Measurements from ENCODE around the gene IL25. TPM values are rescaled to one million over a fixed set of nuclear protein-coding genes. Genes with fewer than 3 reads are reported as not detected.

The IL25 gene
- total RNA-seq, 6 donors from 2014 or later = not detected

DNA sequence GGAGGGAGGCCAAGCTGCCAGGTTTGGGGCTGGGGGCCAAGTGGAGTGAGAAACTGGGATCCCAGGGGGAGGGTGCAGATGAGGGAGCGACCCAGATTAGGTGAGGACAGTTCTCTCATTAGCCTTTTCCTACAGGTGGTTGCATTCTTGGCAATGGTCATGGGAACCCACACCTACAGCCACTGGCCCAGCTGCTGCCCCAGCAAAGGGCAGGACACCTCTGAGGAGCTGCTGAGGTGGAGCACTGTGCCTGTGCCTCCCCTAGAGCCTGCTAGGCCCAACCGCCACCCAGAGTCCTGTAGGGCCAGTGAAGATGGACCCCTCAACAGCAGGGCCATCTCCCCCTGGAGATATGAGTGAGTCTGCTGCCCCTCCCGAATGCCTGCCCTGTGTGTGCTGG is 432 bp downstream of the IL25 start:
- no peak for ATAC-seq (ENCODE audit: low FRiP score in 2 of 2)
- Histone ChIP-seq H3K4me1 (no peaks in the 10 kb centered on the region), H3K36me3 (no peaks in the 10 kb centered on the region), H3K4me3 (no peak overlapping the region), H3K27ac (no peak overlapping the region), H3K9me3 (no peaks in the 10 kb centered on the region), H3K27me3 (no peaks in the 10 kb centered on the region)
- TF ChIP-seq CTCF (IDR thresholded peaks at IDR 0.05) (no peak), EP300 (IDR thresholded peaks at IDR 0.05) (no peak), POLR2A (IDR thresholded peaks at IDR 0.05) (no peak), POLR2AphosphoS5 (IDR thresholded peaks at IDR 0.05) (no peak)
- 50 to 86% methylated on average over 1 to 3 of the region's 3 CpGs for WGBS, 2 donors
- DNase-seq = no peak

- Histone ChIP-seq H3K9me3 (no peaks in the 10 kb centered on the region), H3K27ac (no peak overlapping the region), H3K27me3 (no peaks in the 10 kb centered on the region), H3K4me1 (peaks cover 0 to 5% (median 0%) of the 10 kb centered on the region in 4 donors), H3K36me3 (no peaks in the 10 kb centered on the region), H3K4me3 (no peak overlapping the region)
- TF ChIP-seq EP300 (IDR thresholded peaks at IDR 0.05) = no peak
- no peak for ATAC-seq (ENCODE audit: low FRiP score in 2 of 2)
- 87% methylated on average over 15 to 18 of the region's 21 CpGs for WGBS, 2 donors
- DNase-seq = peak in 1 of 2 donors; percentile 72
Measured at GRCh38 chr14:23375527-23376251, 3.1 kb downstream of the IL25 start.

DNA sequence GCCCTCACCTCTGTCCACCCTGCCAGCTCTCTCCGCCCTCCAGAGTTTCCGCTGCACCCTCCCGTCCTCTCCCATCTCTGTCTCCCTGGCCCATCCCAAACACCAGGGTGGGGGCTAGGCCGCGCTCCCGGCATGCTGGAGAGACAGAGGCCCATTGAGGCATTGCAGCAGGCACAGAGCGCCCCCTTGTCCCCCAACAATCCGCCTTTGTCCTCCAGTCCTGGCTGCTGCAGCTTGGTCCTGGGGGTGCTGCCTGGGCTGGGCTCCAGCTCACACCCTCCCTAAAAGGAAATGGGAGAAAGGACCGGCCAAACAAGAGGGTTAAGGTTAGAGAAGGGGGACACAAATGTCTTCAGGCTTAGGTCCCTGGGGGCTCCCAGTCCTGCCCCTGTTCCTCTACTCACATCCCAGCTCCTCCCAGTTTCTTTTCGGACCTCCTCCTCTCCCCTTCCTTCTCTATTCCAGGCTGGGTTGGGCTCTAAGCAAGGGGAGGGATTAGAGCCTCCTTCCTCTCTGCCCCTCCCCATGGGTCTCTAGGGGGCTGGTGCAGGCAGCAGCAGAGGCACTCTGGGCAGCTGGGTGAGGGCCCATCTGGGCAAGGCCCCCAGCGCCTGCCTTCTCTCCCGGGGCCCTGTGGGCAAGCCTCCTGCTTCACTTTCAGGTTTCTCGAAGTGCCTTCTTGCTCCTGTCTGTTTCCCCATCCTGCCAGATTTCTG is 4.0 kb downstream of the IL25 start, which contains the start of gene CMTM5:
Gene CMTM5 (plus strand): TSS at position 565 of the 716 bp plus-strand sequence. CDS start 206 bp downstream, outside the sequence.
- Histone ChIP-seq H3K4me3 (no peak within 1 kb of the TSS), H3K27me3 (no peaks in the 10 kb centered on the region), H3K4me1 (peaks cover 0 to 5% (median 0%) of the 10 kb centered on the region in 4 donors), H3K9me3 (no peaks in the 10 kb centered on the region), H3K27ac (no peak within 1 kb of the TSS), H3K36me3 (no peaks in the 10 kb centered on the region)
- DNase-seq (no peak), ATAC-seq (ENCODE audit: low FRiP score in 2 of 2) (peak in 1 of 2 donors; percentile 29)
- 59% methylated on average over 12 to 13 of the region's 13 CpGs for WGBS, 2 donors
- TF ChIP-seq CTCF (IDR thresholded peaks at IDR 0.05) (no peak), POLR2A (IDR thresholded peaks at IDR 0.05) (no peak), EP300 (IDR thresholded peaks at IDR 0.05) (no peak), POLR2AphosphoS5 (IDR thresholded peaks at IDR 0.05) (no peak)

- no peaks in the 10 kb centered on the region for H3K36me3 ChIP-seq
- DNase-seq = no peak
- H3K4me3 ChIP-seq = no peak overlapping the region
- H3K9me3 ChIP-seq = no peaks in the 10 kb centered on the region
- WGBS, 2 donors = 74% methylated on average over 4 to 11 of the region's 11 CpGs
- no peak overlapping the region for H3K27ac ChIP-seq
- no peaks in the 10 kb centered on the region for H3K27me3 ChIP-seq
- H3K4me1 ChIP-seq = peaks cover 0 to 5% (median 0%) of the 10 kb centered on the region in 4 donors
- TF ChIP-seq POLR2AphosphoS5 (IDR thresholded peaks at IDR 0.05) (no peak), EP300 (IDR thresholded peaks at IDR 0.05) (no peak), POLR2A (IDR thresholded peaks at IDR 0.05) (no peak), CTCF (IDR thresholded peaks at IDR 0.05) (no peak)
- no peak for ATAC-seq (ENCODE audit: low FRiP score in 2 of 2)
Measured at GRCh38 chr14:23377198-23377550, 4.6 kb downstream of the IL25 start.

Measured in upper lobe of left lung (tissue), 6 donors.